ENCODE measurements around the gene JOSD1.

DNA sequence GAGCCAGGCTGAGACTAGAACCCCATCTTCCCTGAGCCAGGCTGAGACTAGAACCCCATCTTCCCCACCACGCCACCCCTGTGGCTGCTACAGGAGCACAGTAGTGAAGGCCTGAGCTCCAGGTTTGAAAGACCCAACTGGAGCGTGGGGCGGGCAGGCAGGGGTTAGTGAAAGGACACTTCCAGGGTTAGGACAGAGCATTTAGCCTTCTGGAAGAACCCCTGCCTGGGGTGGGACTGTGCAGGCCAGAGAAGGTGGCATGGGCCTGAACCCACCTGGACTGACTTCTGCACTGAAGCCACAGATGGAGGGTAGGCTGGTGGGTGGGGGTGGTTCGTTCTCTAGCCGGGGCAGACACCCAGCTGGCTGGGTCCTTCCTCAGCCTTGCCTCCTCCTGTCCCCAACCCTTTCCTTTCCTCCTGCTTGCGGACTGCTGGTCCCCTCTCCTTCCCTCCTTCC, 31.0 kb upstream of the JOSD1 start:
- TF ChIP-seq, protein P1, sequence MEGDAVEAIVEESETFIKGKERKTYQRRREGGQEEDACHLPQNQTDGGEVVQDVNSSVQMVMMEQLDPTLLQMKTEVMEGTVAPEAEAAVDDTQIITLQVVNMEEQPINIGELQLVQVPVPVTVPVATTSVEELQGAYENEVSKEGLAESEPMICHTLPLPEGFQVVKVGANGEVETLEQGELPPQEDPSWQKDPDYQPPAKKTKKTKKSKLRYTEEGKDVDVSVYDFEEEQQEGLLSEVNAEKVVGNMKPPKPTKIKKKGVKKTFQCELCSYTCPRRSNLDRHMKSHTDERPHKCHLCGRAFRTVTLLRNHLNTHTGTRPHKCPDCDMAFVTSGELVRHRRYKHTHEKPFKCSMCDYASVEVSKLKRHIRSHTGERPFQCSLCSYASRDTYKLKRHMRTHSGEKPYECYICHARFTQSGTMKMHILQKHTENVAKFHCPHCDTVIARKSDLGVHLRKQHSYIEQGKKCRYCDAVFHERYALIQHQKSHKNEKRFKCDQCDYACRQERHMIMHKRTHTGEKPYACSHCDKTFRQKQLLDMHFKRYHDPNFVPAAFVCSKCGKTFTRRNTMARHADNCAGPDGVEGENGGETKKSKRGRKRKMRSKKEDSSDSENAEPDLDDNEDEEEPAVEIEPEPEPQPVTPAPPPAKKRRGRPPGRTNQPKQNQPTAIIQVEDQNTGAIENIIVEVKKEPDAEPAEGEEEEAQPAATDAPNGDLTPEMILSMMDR (IDR thresholded peaks at IDR 0.05; ENCODE audit: borderline replicate concordance, extremely low read depth, low read length, poor library complexity, severe bottlenecking), result no peak
- no peak for TF ChIP-seq EZH2 (IDR thresholded peaks at IDR 0.05; ENCODE audit: borderline replicate concordance, low read depth, low read length, severe bottlenecking)

Data from DND-41 (cell line).